Body of pancreas (tissue), 4 donors: Measurements from ENCODE around the gene RFT1. TPM values are rescaled to one million over a fixed set of nuclear protein-coding genes. Genes with fewer than 3 reads are reported as not detected.

Experiments
- ATAC-seq: fragments of 150-250 bp; one replicate; pipeline ENCODE4 v1.9.1; 2016
- DNase-seq, 4 donors: peaks; one replicate each; pipeline ENCODE4 v3.0.0-alpha.2; 2019
- H3K27ac ChIP-seq, 4 donors: fragments of 200-600 bp; sonication (generic); 1 replicate in 3 of 4; 2 replicates in 1 of 4; pipeline versions ENCODE4 v1.5.1 to v1.6.1; 2016 to 2019; ENCODE audit warnings: mild to moderate bottlenecking in 1 of 4, mixed read lengths in 1 of 4, moderate library complexity in 1 of 4
- H3K27me3 ChIP-seq, 2 donors: fragments of 200-600 bp; sonication (generic); one replicate each; pipeline ENCODE4 v1.6.0; 2016; ENCODE audit warnings: mild to moderate bottlenecking in 1 of 2
- H3K36me3 ChIP-seq, 2 donors: fragments of 200-600 bp; sonication (generic); replicated peaks in 1 of 2; 2 replicates each; pipeline ENCODE4 v1.5.1; 2016; ENCODE audit warnings: low read depth in 2 of 2; ENCODE audit not compliant: insufficient read depth in 1 of 2
- H3K4me1 ChIP-seq: fragments of 200-600 bp; sonication (generic); one replicate; pipeline ENCODE4 v1.6.0; 2016
- H3K4me3 ChIP-seq, 2 donors: fragments of 200-600 bp; sonication (generic); 1 replicate in 1 of 2; 2 replicates in 1 of 2; pipeline ENCODE4 v1.5.1; 2016 to 2019
- H3K9me3 ChIP-seq, 3 donors: fragments of 200-600 bp; sonication (generic); 1 replicate in 2 of 3; 2 replicates in 1 of 3; pipeline ENCODE4 v1.5.1; 2016
- POLR2A ChIP-seq, 3 donors: fragments of 450-650 bp; IDR thresholded peaks; one replicate each; pipeline ENCODE4 v1.6.1; 2016; ENCODE audit warnings: antibody characterized with exemption in 3 of 3, mild to moderate bottlenecking in 2 of 3
- WGBS, 2 donors: methylation state at CpG; one replicate each; pipeline ENCODE4 v1.1.5; 2017; 5-methylcytosine and 5-hydroxymethylcytosine counted together
- intact Hi-C: fragments of 100-400 bp; cut with DNase I; formaldehyde crosslinking; loops from one replicate; pipeline ENCODE4 v1.15.1; 2023
- total RNA-seq, 2 donors: library from RNA; depleted of rRNA; stranded (reverse); fragments of >200 nt; gene quantifications; one replicate each; pipeline ENCODE4 v1.1.0, GENCODE V29; 2016
- TF ChIP-seq, protein P1 (sequence below), 7 experiments: fragments of 450-650 bp in 4 of 7; fragments of 200-600 bp in 3 of 7; sonication (generic) in 3 of 7; IDR thresholded peaks; one replicate each; pipeline ENCODE4 v1.5.1; 2016 to 2019; ENCODE audit warnings: antibody characterized with exemption in 7 of 7

The RFT1 gene
- total RNA-seq, 2 donors from 2014 or later = 10.6 to 19.8 TPM

DNA sequence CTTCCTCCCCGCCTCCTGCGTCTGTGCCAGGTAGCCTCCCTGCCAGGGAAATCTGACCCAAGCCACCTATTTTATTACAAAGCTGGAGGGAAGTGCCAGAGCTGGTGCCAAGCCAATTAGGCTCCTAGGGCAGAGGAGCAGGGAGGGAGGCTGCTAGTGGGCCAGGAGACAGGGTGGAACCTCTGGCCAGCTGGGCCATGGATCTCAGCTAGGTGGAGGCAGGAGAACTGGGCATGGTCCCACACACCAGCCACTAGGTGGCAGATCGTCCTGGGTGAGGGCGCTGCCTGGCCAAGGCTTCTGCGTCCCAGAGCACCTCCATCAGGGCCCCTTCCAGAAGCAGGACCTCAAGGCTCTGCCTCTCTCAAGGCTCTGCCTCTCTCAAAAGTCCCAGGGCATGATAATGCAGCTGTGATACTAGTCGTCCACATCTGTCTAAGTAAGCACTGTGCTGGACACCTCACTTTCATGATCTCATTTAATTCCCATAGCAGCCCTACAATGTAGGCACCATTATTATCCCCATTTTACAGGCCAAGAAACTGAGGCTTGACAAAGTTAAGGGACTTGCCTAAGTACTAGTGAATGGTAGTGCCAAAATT lies 4.5 kb upstream of the RFT1 start:
- Histone ChIP-seq H3K27ac (peak overlapping the region in 1 of 4 donors; percentile 14), H3K4me1 (peaks cover 21% of the 10 kb centered on the region), H3K9me3 (no peaks in the 10 kb centered on the region), H3K4me3 (no peak overlapping the region), H3K36me3 (no peaks in the 10 kb centered on the region), H3K27me3 (no peaks in the 10 kb centered on the region)
- WGBS, 2 donors = 14% methylated on average over 6 of the region's 6 CpGs
- TF ChIP-seq, protein P1, sequence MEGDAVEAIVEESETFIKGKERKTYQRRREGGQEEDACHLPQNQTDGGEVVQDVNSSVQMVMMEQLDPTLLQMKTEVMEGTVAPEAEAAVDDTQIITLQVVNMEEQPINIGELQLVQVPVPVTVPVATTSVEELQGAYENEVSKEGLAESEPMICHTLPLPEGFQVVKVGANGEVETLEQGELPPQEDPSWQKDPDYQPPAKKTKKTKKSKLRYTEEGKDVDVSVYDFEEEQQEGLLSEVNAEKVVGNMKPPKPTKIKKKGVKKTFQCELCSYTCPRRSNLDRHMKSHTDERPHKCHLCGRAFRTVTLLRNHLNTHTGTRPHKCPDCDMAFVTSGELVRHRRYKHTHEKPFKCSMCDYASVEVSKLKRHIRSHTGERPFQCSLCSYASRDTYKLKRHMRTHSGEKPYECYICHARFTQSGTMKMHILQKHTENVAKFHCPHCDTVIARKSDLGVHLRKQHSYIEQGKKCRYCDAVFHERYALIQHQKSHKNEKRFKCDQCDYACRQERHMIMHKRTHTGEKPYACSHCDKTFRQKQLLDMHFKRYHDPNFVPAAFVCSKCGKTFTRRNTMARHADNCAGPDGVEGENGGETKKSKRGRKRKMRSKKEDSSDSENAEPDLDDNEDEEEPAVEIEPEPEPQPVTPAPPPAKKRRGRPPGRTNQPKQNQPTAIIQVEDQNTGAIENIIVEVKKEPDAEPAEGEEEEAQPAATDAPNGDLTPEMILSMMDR (IDR thresholded peaks at IDR 0.05) = peak; percentile 79 to 98 (median 95)
- no peak for TF ChIP-seq POLR2A (IDR thresholded peaks at IDR 0.05)
- ATAC-seq (peak; percentile 86), DNase-seq (peak; percentile 87 to 96 (median 93))
- intact Hi-C loops = no loop called here

DNA sequence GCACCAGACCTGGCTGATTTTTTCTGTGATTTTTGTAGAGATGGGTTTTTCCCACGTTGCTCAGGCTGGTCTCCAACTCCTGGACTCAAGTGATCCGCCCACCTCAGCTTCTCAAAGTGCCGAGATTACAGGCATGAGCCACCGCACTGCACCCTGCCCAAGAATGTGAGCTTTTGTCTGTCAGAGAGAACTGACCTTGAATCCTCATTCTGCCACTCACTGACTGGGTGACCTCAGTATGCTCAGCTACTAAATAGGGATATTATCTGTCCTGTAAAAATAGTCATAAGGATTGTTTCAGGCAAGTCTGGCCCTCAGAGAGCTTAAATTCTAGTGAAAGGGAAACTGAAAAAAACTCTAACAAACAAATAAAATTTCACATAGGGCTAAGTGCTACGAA lies 2.1 kb upstream of the RFT1 start:
- no peaks in the 10 kb centered on the region for H3K27me3 ChIP-seq
- H3K9me3 ChIP-seq = no peaks in the 10 kb centered on the region
- intact Hi-C loops = no loop called here
- H3K4me1 ChIP-seq = peaks cover 32% of the 10 kb centered on the region
- no peak overlapping the region for H3K4me3 ChIP-seq
- ATAC-seq (no peak), DNase-seq (no peak)
- H3K27ac ChIP-seq = peak overlapping the region in 1 of 4 donors; percentile 21
- TF ChIP-seq POLR2A (IDR thresholded peaks at IDR 0.05) = no peak
- TF ChIP-seq, protein P1 (IDR thresholded peaks at IDR 0.05) = no peak
- H3K36me3 ChIP-seq = no peaks in the 10 kb centered on the region
- 52 to 63% methylated on average over 5 of the region's 5 CpGs for WGBS, 2 donors

DNA sequence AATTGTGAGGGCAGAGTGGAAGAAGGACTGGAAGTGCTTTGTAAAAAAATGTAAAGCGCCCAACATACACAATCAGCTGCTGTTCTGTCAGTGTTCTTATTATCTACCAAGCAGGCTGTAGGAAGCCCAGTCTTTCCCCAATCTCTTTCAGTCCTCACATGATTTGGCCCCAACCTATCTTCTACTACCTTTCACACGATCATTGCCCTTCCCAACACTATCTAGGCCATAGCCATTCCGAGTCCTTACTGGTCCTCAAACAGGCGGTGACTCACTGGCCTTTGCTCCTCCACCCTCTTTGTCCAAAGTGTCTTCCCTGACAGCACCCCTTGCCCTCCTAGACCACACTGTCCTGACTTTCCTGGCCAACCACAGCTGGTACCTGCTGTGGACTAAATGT lies 861 bp upstream of the RFT1 start:
- peak overlapping the region; percentile 79 to 97 (median 92) for H3K27ac ChIP-seq
- H3K27me3 ChIP-seq = no peaks in the 10 kb centered on the region
- 66 to 67% methylated on average over 4 of the region's 4 CpGs for WGBS, 2 donors
- ATAC-seq = no peak
- no peak overlapping the region for H3K4me3 ChIP-seq
- H3K4me1 ChIP-seq = peaks cover 32% of the 10 kb centered on the region
- no peaks in the 10 kb centered on the region for H3K9me3 ChIP-seq
- intact Hi-C loops = no loop called here
- TF ChIP-seq POLR2A (IDR thresholded peaks at IDR 0.05) = no peak
- TF ChIP-seq, protein P1 (IDR thresholded peaks at IDR 0.05) = no peak
- peaks cover 0 to under 1% of the 10 kb centered on the region in 2 donors for H3K36me3 ChIP-seq
- DNase-seq = no peak

DNA sequence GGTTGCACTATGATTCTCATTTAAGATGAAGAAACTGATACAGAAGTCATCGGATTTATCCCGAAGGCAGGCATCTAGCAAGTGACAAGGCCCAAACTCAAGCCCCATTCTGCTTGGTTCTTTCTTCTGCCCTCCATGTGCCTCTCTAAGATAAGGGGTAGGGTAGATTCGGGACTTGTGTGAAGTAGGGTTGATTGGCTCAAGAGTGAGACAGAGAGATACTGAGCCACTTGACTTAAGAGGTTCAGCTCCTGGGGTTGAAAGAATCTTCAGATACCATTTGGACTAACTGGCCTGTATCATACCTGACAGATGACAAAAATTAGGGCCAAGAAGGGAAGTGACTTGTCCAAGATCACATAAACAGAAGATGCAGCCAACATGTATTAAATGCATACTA lies 891 bp downstream of the RFT1 start:
- H3K4me1 ChIP-seq = peaks cover 24% of the 10 kb centered on the region
- WGBS, 2 donors = 21 to 36% methylated on average over 3 of the region's 3 CpGs
- peaks cover 0 to 11% of the 10 kb centered on the region in 2 donors for H3K36me3 ChIP-seq
- DNase-seq (no peak), ATAC-seq (no peak)
- no peaks in the 10 kb centered on the region for H3K9me3 ChIP-seq
- TF ChIP-seq POLR2A (IDR thresholded peaks at IDR 0.05) = no peak
- intact Hi-C loops = no loop called here
- peak overlapping the region in 1 of 2 donors; percentile 91 for H3K4me3 ChIP-seq
- H3K27ac ChIP-seq = peak overlapping the region in 3 of 4 donors; percentile 91 to 97 (median 92)
- no peaks in the 10 kb centered on the region for H3K27me3 ChIP-seq

DNA sequence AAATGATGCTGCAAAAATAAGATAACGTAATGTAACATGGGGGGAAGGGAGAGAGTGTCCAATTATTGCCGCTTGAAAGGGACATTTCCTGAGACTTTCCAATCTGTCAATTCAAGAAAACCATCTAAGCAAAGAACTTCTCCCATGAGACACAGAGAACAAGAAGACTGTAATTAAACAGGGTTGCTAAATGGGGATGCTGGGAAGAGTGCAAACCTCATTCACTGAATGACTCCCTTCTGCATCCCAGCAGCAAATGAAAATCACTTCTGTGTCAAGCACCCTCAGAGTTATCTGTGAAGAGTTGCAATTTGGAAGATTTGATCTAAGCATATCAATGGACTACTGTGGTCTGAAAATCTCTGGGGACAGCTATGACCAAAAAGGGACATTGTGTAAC lies 3.6 kb downstream of the RFT1 start:
- Histone ChIP-seq H3K4me3 (no peak overlapping the region), H3K27ac (no peak overlapping the region), H3K27me3 (no peaks in the 10 kb centered on the region), H3K4me1 (peaks cover 18% of the 10 kb centered on the region), H3K36me3 (peaks cover 16 to 22% of the 10 kb centered on the region in 2 donors), H3K9me3 (no peaks in the 10 kb centered on the region)
- WGBS, 2 donors = 80 to 90% methylated on average over 2 of the region's 2 CpGs
- DNase-seq (no peak), ATAC-seq (no peak)
- TF ChIP-seq, protein P1 (IDR thresholded peaks at IDR 0.05) = no peak
- TF ChIP-seq POLR2A (IDR thresholded peaks at IDR 0.05) = no peak
- intact Hi-C loops = no loop called here
